CD4-positive, alpha-beta T cell (primary cell): ENCODE data around the gene TAS2R40. TPM values are rescaled to one million over a fixed set of nuclear protein-coding genes. Genes with fewer than 3 reads are reported as not detected.

Source experiments
- ATAC-seq: fragments of 200-7000 bp; cut with Tn5 transposase; one replicate; pipeline ENCODE4 v1.10.0; 2022; ENCODE audit warnings: mild to moderate bottlenecking; ENCODE audit not compliant: poor library complexity
- CTCF ChIA-PET: fragments of 350-600 bp; sonication (Branson Sonifier 250); formaldehyde crosslinking; loops from one replicate; lab custom pipeline; 2021; ENCODE audit warnings: antibody characterized with exemption, inconsistent platforms; lab: Charles Lee
- POLR2A ChIA-PET: fragments of 350-600 bp; sonication (Branson Sonifier 250); formaldehyde crosslinking; loops from one replicate; lab custom pipeline; 2021; ENCODE audit warnings: antibody characterized with exemption, inconsistent platforms; lab: Charles Lee
- DNase-seq, 14 experiments: peaks; one replicate each; pipeline ENCODE4 v3.0.0-alpha.2; 2013 to 2020; ENCODE audit warnings: mixed read lengths in 2 of 14
- H3K27ac ChIP-seq, 2 donors: one replicate each; pipeline versions ENCODE4 v1.5.1 to v1.7.0; 2013; ENCODE audit warnings: low read length in 2 of 2, low read depth in 1 of 2, mild to moderate bottlenecking in 1 of 2
- H3K27me3 ChIP-seq, 2 experiments: 1 replicate in 1 of 2; 2 replicates in 1 of 2; pipeline versions ENCODE4 v1.6.1 to v1.7.0; 2013; ENCODE audit warnings: low read length in 2 of 2, control low read depth in 1 of 2, mild to moderate bottlenecking in 1 of 2, moderate library complexity in 1 of 2; ENCODE audit not compliant: insufficient read depth in 2 of 2, control insufficient read depth in 1 of 2
- H3K36me3 ChIP-seq: one replicate; pipeline ENCODE4 v1.6.1; 2013; ENCODE audit warnings: low read length, control low read depth; ENCODE audit not compliant: insufficient read depth
- H3K4me1 ChIP-seq: one replicate; pipeline ENCODE4 v1.6.1; 2013; ENCODE audit warnings: low read length, control low read depth; ENCODE audit not compliant: insufficient read depth
- H3K4me3 ChIP-seq: one replicate; pipeline ENCODE4 v1.5.1; 2013; ENCODE audit warnings: mild to moderate bottlenecking, low read length, moderate library complexity
- H3K9me3 ChIP-seq, 2 experiments: 1 replicate in 1 of 2; 2 replicates in 1 of 2; pipeline versions ENCODE4 v1.6.1 to v1.7.0; 2013; ENCODE audit warnings: low read length in 2 of 2, mild to moderate bottlenecking in 2 of 2, control low read depth in 1 of 2, moderate library complexity in 1 of 2; ENCODE audit not compliant: control insufficient read depth in 1 of 2, insufficient read depth in 1 of 2
- H3K27ac Mint-ChIP-seq: one replicate; pipeline ENCODE4 v1.8.0; 2020; ENCODE audit warnings: mixed read lengths
- H3K27me3 Mint-ChIP-seq: one replicate; pipeline ENCODE4 v1.8.0; 2021; ENCODE audit warnings: mixed read lengths
- H3K36me3 Mint-ChIP-seq: one replicate; pipeline ENCODE4 v1.8.0; 2021; ENCODE audit warnings: low read depth, mixed read lengths
- H3K4me1 Mint-ChIP-seq: one replicate; pipeline ENCODE4 v1.8.0; 2021; ENCODE audit warnings: low read depth, mixed read lengths
- H3K4me3 Mint-ChIP-seq: one replicate; pipeline ENCODE4 v1.8.0; 2020; ENCODE audit warnings: mild to moderate bottlenecking, mixed read lengths
- H3K9me3 Mint-ChIP-seq: one replicate; pipeline ENCODE4 v1.8.0; 2020; ENCODE audit warnings: mixed read lengths
- intact Hi-C, 2 experiments: fragments of 100-400 bp; cut with DNase I in 1 of 2; cut with micrococcal nuclease in 1 of 2; formaldehyde crosslinking; loops; one replicate each; pipeline versions ENCODE4 v1.15.1 to v1.9.0; 2023 to 2025; cut with DNase I, micrococcal nuclease
- total RNA-seq, 174 experiments: library from RNA in 2 of 174; stranded (reverse) in 2 of 174; gene quantifications; one replicate each; pipeline ENCODE4 v1.2.3 and lab custom pipeline; 2021 to 2026
- TF ChIP-seq, protein P1 (sequence below): fragments of 200-600 bp; IDR thresholded peaks from one replicate; pipeline ENCODE4 v1.8.0; 2022; ENCODE audit warnings: antibody characterized with exemption, mild to moderate bottlenecking

The TAS2R40 gene
- total RNA-seq, 2 experiments from 2014 or later, result not detected

DNA sequence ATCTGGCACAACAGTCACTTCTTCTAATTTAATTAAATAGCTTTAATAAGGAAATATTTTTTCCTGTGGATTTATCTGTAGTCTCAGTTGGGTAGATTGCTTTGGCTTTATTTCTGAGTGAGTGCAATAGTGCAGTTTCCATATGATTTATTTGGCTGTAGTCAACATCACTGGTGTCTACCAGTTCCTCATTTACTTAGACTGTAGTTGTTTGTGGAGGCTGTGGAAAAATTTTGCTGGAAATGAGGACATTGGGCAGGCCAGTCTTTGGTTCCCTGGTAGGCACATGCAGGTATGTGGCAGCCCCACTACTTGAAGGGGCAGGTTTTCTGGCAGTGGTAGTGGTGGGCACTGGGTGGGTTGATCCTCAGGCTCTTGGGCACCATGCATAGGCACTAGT, 15.5 kb downstream of the TAS2R40 start:
- Histone ChIP-seq H3K4me3 (no peak overlapping the region), H3K27ac (no peak overlapping the region), H3K4me1 (peaks cover 4% of the 10 kb centered on the region), H3K9me3 (peaks cover 6 to 24% of the 10 kb centered on the region in 2 experiments), H3K27me3 (peaks cover 4 to 6% of the 10 kb centered on the region in 2 experiments), H3K36me3 (no peaks in the 10 kb centered on the region)
- DNase-seq (no peak), ATAC-seq (no peak)
- ChIA-PET POLR2A (interaction anchor here (0.6 kb wide), 1 partner anchor 202 kb away, joined by 3 read pairs; no protein-coding TSS in a partner anchor), CTCF (no interaction called here)
- Mint-ChIP-seq H3K27ac (no peak overlapping the region), H3K9me3 (peaks cover 17% of the 10 kb centered on the region), H3K4me3 (no peak overlapping the region), H3K36me3 (peaks cover 11% of the 10 kb centered on the region), H3K27me3 (peaks cover 12% of the 10 kb centered on the region), H3K4me1 (peaks cover 9% of the 10 kb centered on the region)
- TF ChIP-seq, protein P1, sequence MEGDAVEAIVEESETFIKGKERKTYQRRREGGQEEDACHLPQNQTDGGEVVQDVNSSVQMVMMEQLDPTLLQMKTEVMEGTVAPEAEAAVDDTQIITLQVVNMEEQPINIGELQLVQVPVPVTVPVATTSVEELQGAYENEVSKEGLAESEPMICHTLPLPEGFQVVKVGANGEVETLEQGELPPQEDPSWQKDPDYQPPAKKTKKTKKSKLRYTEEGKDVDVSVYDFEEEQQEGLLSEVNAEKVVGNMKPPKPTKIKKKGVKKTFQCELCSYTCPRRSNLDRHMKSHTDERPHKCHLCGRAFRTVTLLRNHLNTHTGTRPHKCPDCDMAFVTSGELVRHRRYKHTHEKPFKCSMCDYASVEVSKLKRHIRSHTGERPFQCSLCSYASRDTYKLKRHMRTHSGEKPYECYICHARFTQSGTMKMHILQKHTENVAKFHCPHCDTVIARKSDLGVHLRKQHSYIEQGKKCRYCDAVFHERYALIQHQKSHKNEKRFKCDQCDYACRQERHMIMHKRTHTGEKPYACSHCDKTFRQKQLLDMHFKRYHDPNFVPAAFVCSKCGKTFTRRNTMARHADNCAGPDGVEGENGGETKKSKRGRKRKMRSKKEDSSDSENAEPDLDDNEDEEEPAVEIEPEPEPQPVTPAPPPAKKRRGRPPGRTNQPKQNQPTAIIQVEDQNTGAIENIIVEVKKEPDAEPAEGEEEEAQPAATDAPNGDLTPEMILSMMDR, result no peak
- intact Hi-C loops, result no loop called here

- Histone ChIP-seq H3K4me3 (no peak overlapping the region), H3K9me3 (peaks cover 6 to 24% of the 10 kb centered on the region in 2 experiments), H3K27me3 (peaks cover 4 to 6% of the 10 kb centered on the region in 2 experiments), H3K4me1 (peaks cover 4% of the 10 kb centered on the region), H3K27ac (no peak overlapping the region), H3K36me3 (no peaks in the 10 kb centered on the region)
- ChIA-PET CTCF (interaction anchor here (2.4 to 3.4 kb wide), 3 partner anchors 23 to 142 kb away, joined by 9 to 92 read pairs (median 21); no protein-coding TSS in a partner anchor), POLR2A (no interaction called here)
- no peak for DNase-seq
- no peak overlapping the region for H3K27ac Mint-ChIP-seq
- no peak overlapping the region for H3K4me3 Mint-ChIP-seq
- H3K27me3 Mint-ChIP-seq, result peaks cover 12% of the 10 kb centered on the region
- intact Hi-C loops, result no loop called here
- TF ChIP-seq, protein P1, result no peak
- ATAC-seq, result no peak
- peaks cover 17% of the 10 kb centered on the region for H3K9me3 Mint-ChIP-seq
- H3K36me3 Mint-ChIP-seq, result peaks cover 11% of the 10 kb centered on the region
- H3K4me1 Mint-ChIP-seq, result peaks cover 11% of the 10 kb centered on the region
Measured at GRCh38 chr7:143238289-143238980, 16.6 kb downstream of the TAS2R40 start.

GRCh38 chr7:143239813-143240212, 18.0 kb downstream of the TAS2R40 start:
- no peak overlapping the region for H3K27ac ChIP-seq
- CTCF ChIA-PET, result interaction anchor here (0.8 to 3.4 kb wide), 26 partner anchors 10 to 176 kb away, joined by 3 to 92 read pairs (median 6); partner anchors contain the start of genes CASP2 and GSTK1

More at GRCh38 chr7:143239813-143240212, 18.0 kb downstream of the TAS2R40 start:
- peaks cover 0 to 6% of the 10 kb centered on the region in 2 experiments for H3K27me3 ChIP-seq
- ATAC-seq (no peak), DNase-seq (peak in 3 of 14 experiments; percentile 18 to 51 (median 42))
- H3K9me3 ChIP-seq, result peaks cover 6 to 24% of the 10 kb centered on the region in 2 experiments
- Mint-ChIP-seq H3K4me1 (peaks cover 24% of the 10 kb centered on the region), H3K27me3 (peaks cover 12% of the 10 kb centered on the region), H3K36me3 (peaks cover 11% of the 10 kb centered on the region), H3K4me3 (no peak overlapping the region), H3K9me3 (peaks cover 17% of the 10 kb centered on the region), H3K27ac (no peak overlapping the region)
- H3K36me3 ChIP-seq, result no peaks in the 10 kb centered on the region
- no peak overlapping the region for H3K4me3 ChIP-seq
- intact Hi-C loops, result loop anchor here (1.0 to 2.0 kb wide), 6 partner anchors 25 to 176 kb away; no protein-coding TSS in a partner anchor
- POLR2A ChIA-PET, result interaction anchor here (0.8 to 2.2 kb wide), 14 partner anchors 11 to 178 kb away, joined by 3 to 21 read pairs (median 5); partner anchors contain the start of gene GSTK1
- peaks cover 8% of the 10 kb centered on the region for H3K4me1 ChIP-seq
- TF ChIP-seq, protein P1, result no peak
